GM12878 (cell line): ENCODE data around the gene ATXN2. TPM values are rescaled to one million over a fixed set of nuclear protein-coding genes. Genes with fewer than 3 reads are reported as not detected.

Experiments
- ATAC-seq: fragments of 200-7000 bp; cut with Tn5 transposase; 3 replicates; pipeline ENCODE4 v1.9.1; 2020; ENCODE audit warnings: mild to moderate bottlenecking, moderate library complexity
- BruUV-seq: library from RNA; stranded (reverse); fragments of 400-500 nt; replicated peaks from 2 replicates; lab custom pipeline; 2021; lab: Mats Ljungman, UMichigan
- CTCF ChIA-PET: fragments of 300-600 bp; sonication (Branson Sonifier 250); formaldehyde crosslinking; extraction: SDS; loops from one replicate; lab custom pipeline; 2021; ENCODE audit warnings: inconsistent platforms; lab: Yijun Ruan, JAX
- POLR2A ChIA-PET: fragments of 350-600 bp; formaldehyde crosslinking; extraction: SDS; loops from one replicate; lab custom pipeline; 2021; ENCODE audit warnings: inconsistent platforms; lab: Charles Lee
- RAD21 ChIA-PET: fragments of 300-600 bp; sonication (Branson Sonifier 250); formaldehyde crosslinking; loops from one replicate; lab custom pipeline; 2023; ENCODE audit warnings: antibody characterized with exemption; ENCODE audit not compliant: unreplicated experiment; lab: Charles Lee
- SMC1A ChIA-PET: fragments of 300-600 bp; sonication (Branson Sonifier 250); formaldehyde crosslinking; loops from one replicate; lab custom pipeline; 2023; ENCODE audit not compliant: unreplicated experiment, uncharacterized antibody; lab: Charles Lee
- DNase-seq: peaks from one replicate; pipeline ENCODE4 v3.0.0-alpha.2; 2011; ENCODE audit warnings: low read depth, low spot score
- FAIRE-seq: peaks from 3 replicates; lab custom pipeline; 2011; peaks lifted over from hg19 to GRCh38; lab: Jason Lieb, UNC
- H2AFZ ChIP-seq: 2 replicates; pipeline ENCODE4 v1.6.0; 2011; ENCODE audit warnings: low read depth, low read length, control low read depth; ENCODE audit not compliant: control insufficient read depth
- H3K27ac ChIP-seq: 2 replicates; pipeline ENCODE4 v1.5.1; 2011; ENCODE audit warnings: control low read depth; ENCODE audit not compliant: control insufficient read depth, insufficient read depth
- H3K27me3 ChIP-seq, 2 experiments: replicated peaks in 1 of 2; 2 replicates each; pipeline versions ENCODE4 v1.6.0 to v1.6.1; 2011; ENCODE audit warnings: low read length in 1 of 2; ENCODE audit not compliant: control insufficient read depth in 2 of 2, insufficient read depth in 2 of 2
- H3K36me3 ChIP-seq, 2 experiments: 2 replicates each; pipeline ENCODE4 v1.5.1; 2011; ENCODE audit warnings: low read length in 1 of 2; ENCODE audit not compliant: control insufficient read depth in 2 of 2, insufficient read depth in 2 of 2
- H3K4me1 ChIP-seq: 2 replicates; pipeline ENCODE4 v1.6.1; 2011; ENCODE audit warnings: mild to moderate bottlenecking, low read length, moderate library complexity, mixed read lengths; ENCODE audit not compliant: control insufficient read depth, insufficient read depth
- H3K4me2 ChIP-seq: 2 replicates; pipeline ENCODE4 v1.6.0; 2011; ENCODE audit warnings: control low read depth; ENCODE audit not compliant: control insufficient read depth, insufficient read depth
- H3K4me3 ChIP-seq: fragments of 200-600 bp; sonication (generic); 2 replicates; pipeline ENCODE4 v1.5.1; 2016
- H3K79me2 ChIP-seq: 2 replicates; pipeline ENCODE4 v1.6.0; 2011; ENCODE audit warnings: low read length; ENCODE audit not compliant: control insufficient read depth, insufficient read depth
- H3K9ac ChIP-seq: 2 replicates; pipeline ENCODE4 v1.8.0; 2011; ENCODE audit warnings: low read length, control low read depth, mixed read lengths; ENCODE audit not compliant: control insufficient read depth, insufficient read depth
- H3K9me3 ChIP-seq: replicated peaks from 3 replicates; pipeline ENCODE4 v1.5.1; 2011; ENCODE audit warnings: mild to moderate bottlenecking, low read length; ENCODE audit not compliant: control insufficient read depth, insufficient read depth
- H4K20me1 ChIP-seq: 2 replicates; pipeline ENCODE4 v1.6.0; 2011; ENCODE audit not compliant: control insufficient read depth, insufficient read depth
- ATF2 ChIP-seq: IDR thresholded peaks from 2 replicates; pipeline ENCODE4 v1.6.1; 2012; ENCODE audit warnings: low read length, inconsistent platforms
- BACH1 ChIP-seq: fragments of 450-650 bp; IDR thresholded peaks from 2 replicates; pipeline ENCODE4 v1.6.1; 2017; ENCODE audit warnings: mild to moderate bottlenecking, borderline replicate concordance
- BCLAF1 ChIP-seq: fragments of 450-650 bp; IDR thresholded peaks from 2 replicates; pipeline ENCODE4 v1.6.1; 2017; ENCODE audit warnings: antibody characterized with exemption, mild to moderate bottlenecking, moderate library complexity
- BRCA1 ChIP-seq: IDR thresholded peaks from 2 replicates; pipeline ENCODE4 v1.6.1; 2011; ENCODE audit warnings: low read depth, low read length, improper control_type of control experiment
- CBX5 ChIP-seq: sonication (generic); IDR thresholded peaks from 2 replicates; pipeline ENCODE4 v1.6.1; 2016; ENCODE audit warnings: low read depth, moderate library complexity, mild to moderate bottlenecking, inconsistent platforms
- FOS ChIP-seq: IDR thresholded peaks from 3 replicates; pipeline ENCODE4 v1.6.1; 2011; ENCODE audit warnings: borderline replicate concordance; ENCODE audit not compliant: insufficient read length; ENCODE audit errors: extremely low read depth
- HDAC2 ChIP-seq: fragments of 200-600 bp; sonication (generic); IDR thresholded peaks from 2 replicates; pipeline ENCODE4 v1.6.1; 2017
- KLF5 ChIP-seq: fragments of 450-650 bp; IDR thresholded peaks from 2 replicates; pipeline ENCODE4 v1.6.1; 2014; ENCODE audit warnings: mild to moderate bottlenecking; ENCODE audit not compliant: partially characterized antibody
- LARP7 ChIP-seq: fragments of 450-650 bp; IDR thresholded peaks from 2 replicates; pipeline ENCODE4 v1.6.1; 2017; ENCODE audit warnings: mild to moderate bottlenecking
- NFYA ChIP-seq: IDR thresholded peaks from 2 replicates; pipeline ENCODE4 v1.6.1; 2011; ENCODE audit warnings: low read depth, mild to moderate bottlenecking, low read length, improper control_type of control experiment, borderline replicate concordance
- PBX3 ChIP-seq: IDR thresholded peaks from 2 replicates; pipeline ENCODE4 v1.6.1; 2011; ENCODE audit warnings: mild to moderate bottlenecking, low read depth, low read length, moderate library complexity; ENCODE audit not compliant: insufficient replicate concordance
- PML ChIP-seq: IDR thresholded peaks from 2 replicates; pipeline ENCODE4 v1.6.1; 2012; ENCODE audit warnings: low read length, inconsistent platforms
- TARDBP ChIP-seq: IDR thresholded peaks from 2 replicates; pipeline ENCODE4 v1.6.1; 2016; ENCODE audit warnings: borderline replicate concordance
- ZBTB4 ChIP-seq: fragments of 450-650 bp; formaldehyde crosslinking; IDR thresholded peaks from 2 replicates; pipeline ENCODE4 v1.4.0; 2022; ENCODE audit warnings: mild to moderate bottlenecking, moderate library complexity
- WGBS: methylation state at CpG from one replicate; pipeline ENCODE4 v1.1.6; 2016; ENCODE audit warnings: low lambda C conversion rate; ENCODE audit not compliant: insufficient replicate concordance, insufficient coverage; ENCODE audit errors: missing lambda C conversion rate; 5-methylcytosine and 5-hydroxymethylcytosine counted together
- in situ Hi-C: fragments of 300-500 bp; cut with MboI; formaldehyde crosslinking; loops from 9 replicates; pipeline ENCODE4 v1.14.3; 2018; ENCODE audit warnings: mixed read lengths
- intact Hi-C: fragments of 100-400 bp; cut with micrococcal nuclease; formaldehyde crosslinking; loops from one replicate; pipeline ENCODE4 v1.14.2; 2022; ENCODE audit not compliant: unreplicated experiment
- polyA plus RNA-seq, 11 experiments: library from polyadenylated mRNA; depleted of rRNA in 4 of 11; unstranded in 6 of 11; stranded (reverse) in 5 of 11; fragments of >200 nt; fragmentation: Nextera tagmentation in 4 of 11; fragmentation: Illumina TruSeq in 1 of 11; extraction: Ambion mirVana in 4 of 11; extraction: Trizol in 1 of 11; gene quantifications; 1 replicate in 1 of 11; 2 replicates in 10 of 11; pipeline versions ENCODE4 v1.2.1 to v1.2.3, GENCODE V29; 2011 to 2016; ENCODE audit warnings: inconsistent platforms in 2 of 11, missing spikeins in 2 of 11, low read depth in 1 of 11
- total RNA-seq, 4 experiments: library from RNA; depleted of rRNA in 3 of 4; stranded (reverse); fragments of >200 nt in 3 of 4; fragmentation: Illumina TruSeq in 1 of 4; extraction: Trizol in 1 of 4; gene quantifications; 2 replicates each; pipeline versions ENCODE4 v1.2.1 to v1.2.3, GENCODE V29; 2013 to 2021

ATXN2 gene
- total and polyA plus RNA-seq, 10 of the 15 experiments (the other 5 are each of a cell fraction or from before 2014, with no cell fraction given): 8.8 to 31.5 (median 19.0) TPM

GRCh38 chr12:111405859-111406473, 193.1 kb downstream of the ATXN2 start, which contains the start of gene SH2B3:
SH2B3 (plus strand) TSS chr12:111405923; CDS start chr12:111418146, 12,223 bp downstream.
- POLR2A ChIA-PET: interaction anchor here (8.7 to 13.2 kb wide), 2 partner anchors 24 to 38 kb away, joined by 71 to 188 read pairs; no protein-coding TSS in a partner anchor
- TF ChIP-seq ZBTB4 (no peak), BRCA1 (no peak), CBX5 (no peak), HDAC2 (no peak), PBX3 (no peak), BCLAF1 (0 out of 2 replicates have a peak, but pooled peaks have one; percentile 16), KLF5 (no peak), NFYA (no peak), ATF2 (no peak), BACH1 (peak; percentile 86), TARDBP (no peak), PML (no peak), FOS (no peak), LARP7 (peak; percentile 73)

More at GRCh38 chr12:111405859-111406473, 193.1 kb downstream of the ATXN2 start, which contains the start of gene SH2B3:
- ATAC-seq (peak; percentile 0; the same call in 2 of the 3 replicates), FAIRE-seq (no peak), DNase-seq (no peak)
- peaks cover 0 to 4% of the 10 kb centered on the region in 2 experiments; a peak in 1 of 4 replicates for H3K36me3 ChIP-seq
- H4K20me1 ChIP-seq: 0 out of 2 replicates have a peak, but pooled peaks cover 6% of the 10 kb centered on the region
- H3K4me1 ChIP-seq: peaks cover 49% of the 10 kb centered on the region
- ChIA-PET RAD21 (interaction anchor here (19.6 kb wide), 1 partner anchor 38 kb away, joined by 804 read pairs; no protein-coding TSS in a partner anchor), SMC1A (interaction anchor here (4.0 to 22.6 kb wide), 3 partner anchors 25 to 50 kb away, joined by 38 to 605 read pairs (median 104); no protein-coding TSS in a partner anchor), CTCF (interaction anchor here (27.0 kb wide), 1 partner anchor 45 kb away, joined by 1117 read pairs; no protein-coding TSS in a partner anchor)
- H3K79me2 ChIP-seq: peaks cover 52% of the 10 kb centered on the region
- WGBS: under 1% methylated on average over 38 of the region's 80 CpGs
- peak within 1 kb of the TSS; percentile 60 for H2AFZ ChIP-seq
- intact Hi-C loops: loop anchor here (1.0 to 2.0 kb wide), 2 partner anchors 25 to 38 kb away; no protein-coding TSS in a partner anchor
- H3K9me3 ChIP-seq: no peaks in the 10 kb centered on the region
- H3K4me3 ChIP-seq: peak within 1 kb of the TSS; percentile 96
- H3K27me3 ChIP-seq: no peaks in the 10 kb centered on the region
- H3K9ac ChIP-seq: peak within 1 kb of the TSS; percentile 95
- H3K4me2 ChIP-seq: peak within 1 kb of the TSS; percentile 96
- BruUV-seq: no TSS peak
- peak within 1 kb of the TSS; percentile 91 for H3K27ac ChIP-seq
- in situ Hi-C loops: no loop called here
